ENCODE data around the gene RPL21. TPM values are rescaled to one million over a fixed set of nuclear protein-coding genes. Genes with fewer than 3 reads are reported as not detected.

RPL21 gene
- 1,463 and 2,072 TPM in 2 replicates for total RNA-seq (ENCODE audit: low replicate concordance)

- peaks cover 39% of the 10 kb centered on the region for H4K20me1 ChIP-seq (ENCODE audit: low read depth)
- peaks cover 78% of the 10 kb centered on the region for H3K79me2 ChIP-seq (ENCODE audit: low read depth)
- peak within 1 kb of the TSS; percentile 80 for H3K4me3 ChIP-seq
- peak within 1 kb of the TSS; percentile 98 for H3K27ac Mint-ChIP-seq
- peak within 1 kb of the TSS; percentile 99 for H3K4me3 Mint-ChIP-seq
- H3K9me3 ChIP-seq (ENCODE audit: low read depth): no peaks in the 10 kb centered on the region
- DNase-seq (ENCODE audit: low spot score): peak; percentile 94
- no peaks in the 10 kb centered on the region for H3K9me3 Mint-ChIP-seq
- H3K9ac ChIP-seq: peak within 1 kb of the TSS; percentile 98
- H3K36me3 ChIP-seq: peaks cover 7% of the 10 kb centered on the region
- H2AFZ ChIP-seq (replicated peaks): peak within 1 kb of the TSS; percentile 96
- H3K27me3 ChIP-seq: no peaks in the 10 kb centered on the region
- peaks cover 22% of the 10 kb centered on the region for H3K4me1 ChIP-seq
- no peak for TF ChIP-seq CTCF (IDR thresholded peaks at IDR 0.05)
- TF ChIP-seq EZH2phosphoT487 (IDR thresholded peaks at IDR 0.05): no peak
- no peak for TF ChIP-seq EZH2 (IDR thresholded peaks at IDR 0.05)
- peak within 1 kb of the TSS; percentile 96 for H3K4me2 ChIP-seq
- peaks cover 27% of the 10 kb centered on the region for H3K4me1 Mint-ChIP-seq
- H3F3A ChIP-seq (ENCODE audit: low read depth): peaks cover 37% of the 10 kb centered on the region
- H3K36me3 Mint-ChIP-seq: peaks cover 15% of the 10 kb centered on the region
- peak within 1 kb of the TSS; percentile 93 for H3K27ac ChIP-seq
- peaks cover 3% of the 10 kb centered on the region for H3K27me3 Mint-ChIP-seq (ENCODE audit: insufficient read depth, low read depth)
These were observed at the start of gene RPL21 for GRCh38 chr13:27251166-27252091. Gene RPL21, plus strand, starts transcription at chr13:27251558. Its CDS starts 2,219 bp downstream, at chr13:27253777.

- Histone ChIP-seq H3K4me2 (no peak overlapping the region), H2AFZ (replicated peaks) (no peak overlapping the region), H3K27ac (no peak overlapping the region), H3F3A (ENCODE audit: low read depth) (no peaks in the 10 kb centered on the region), H4K20me1 (ENCODE audit: low read depth) (no peaks in the 10 kb centered on the region), H3K79me2 (ENCODE audit: low read depth) (no peaks in the 10 kb centered on the region), H3K36me3 (no peaks in the 10 kb centered on the region), H3K4me1 (no peaks in the 10 kb centered on the region), H3K9ac (no peak overlapping the region), H3K27me3 (no peaks in the 10 kb centered on the region), H3K4me3 (no peak overlapping the region), H3K9me3 (ENCODE audit: low read depth) (no peaks in the 10 kb centered on the region)
- H3K4me1 Mint-ChIP-seq: no peaks in the 10 kb centered on the region
- no peaks in the 10 kb centered on the region for H3K36me3 Mint-ChIP-seq
- H3K27ac Mint-ChIP-seq: no peak overlapping the region
- H3K9me3 Mint-ChIP-seq: peaks cover 5% of the 10 kb centered on the region
- TF ChIP-seq EZH2 (IDR thresholded peaks at IDR 0.05) (no peak), EZH2phosphoT487 (IDR thresholded peaks at IDR 0.05) (no peak), CTCF (IDR thresholded peaks at IDR 0.05) (no peak)
- no peak for DNase-seq (ENCODE audit: low spot score)
- H3K4me3 Mint-ChIP-seq: no peak overlapping the region
- peaks cover 2% of the 10 kb centered on the region for H3K27me3 Mint-ChIP-seq (ENCODE audit: insufficient read depth, low read depth)
These were observed 49.7 kb upstream of the RPL21 start for GRCh38 chr13:27201661-27202060.

- H3K27me3 ChIP-seq: no peaks in the 10 kb centered on the region
- Mint-ChIP-seq H3K27ac (no peak overlapping the region), H3K36me3 (no peaks in the 10 kb centered on the region), H3K27me3 (ENCODE audit: insufficient read depth, low read depth) (peaks cover 2% of the 10 kb centered on the region), H3K9me3 (no peaks in the 10 kb centered on the region), H3K4me3 (no peak overlapping the region), H3K4me1 (no peaks in the 10 kb centered on the region)
- no peaks in the 10 kb centered on the region for H3F3A ChIP-seq (ENCODE audit: low read depth)
- H3K27ac ChIP-seq: no peak overlapping the region
- H3K9ac ChIP-seq: no peak overlapping the region
- no peak overlapping the region for H3K4me2 ChIP-seq
- TF ChIP-seq CTCF (IDR thresholded peaks at IDR 0.05): no peak
- no peak for TF ChIP-seq EZH2 (IDR thresholded peaks at IDR 0.05)
- TF ChIP-seq EZH2phosphoT487 (IDR thresholded peaks at IDR 0.05): no peak
- no peaks in the 10 kb centered on the region for H3K9me3 ChIP-seq (ENCODE audit: low read depth)
- DNase-seq (ENCODE audit: low spot score): no peak
- H3K79me2 ChIP-seq (ENCODE audit: low read depth): no peaks in the 10 kb centered on the region
- H3K36me3 ChIP-seq: no peaks in the 10 kb centered on the region
- H3K4me3 ChIP-seq: no peak overlapping the region
- H3K4me1 ChIP-seq: no peaks in the 10 kb centered on the region
- no peak overlapping the region for H2AFZ ChIP-seq (replicated peaks)
- H4K20me1 ChIP-seq (ENCODE audit: low read depth): no peaks in the 10 kb centered on the region
These were observed 48.2 kb upstream of the RPL21 start for GRCh38 chr13:27203186-27203585.

Data from neural progenitor cell (in vitro differentiated cells).